ENCODE measurements around the gene MED13. TPM values are rescaled to one million over a fixed set of nuclear protein-coding genes. Genes with fewer than 3 reads are reported as not detected.
A peak's percentile ranks its signal among the peaks of the same experiment; 100 is the strongest.
"Not testable (repeated sequence)": the region's sequence is repeated elsewhere in the genome, so short reads cannot be mapped to it uniquely, and the experiment has no call there.

Gene MED13
- polyA plus RNA-seq, 12 donors, result 23.6 to 37.3 (median 32.4) TPM; not detected in 1

DNA sequence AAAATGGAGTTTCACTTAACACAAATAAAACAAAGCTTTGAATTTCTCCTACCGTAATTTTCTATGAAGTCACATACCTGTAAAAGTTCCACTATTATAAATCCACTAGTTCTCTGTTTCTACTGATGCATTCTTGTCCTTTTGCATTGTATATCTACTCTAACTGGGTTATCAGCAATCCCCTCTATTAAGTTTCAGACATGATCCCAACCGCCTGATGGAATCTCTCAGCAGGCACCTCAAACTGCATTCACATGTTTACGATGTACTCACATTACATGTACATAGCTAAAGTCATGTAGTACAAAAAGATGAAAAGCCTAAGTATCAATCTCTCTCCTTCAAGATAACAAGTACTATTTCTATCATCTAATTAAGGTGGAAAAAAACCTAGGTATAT, 64.9 kb downstream of the MED13 start:
- DNase-seq, result no peak

DNA sequence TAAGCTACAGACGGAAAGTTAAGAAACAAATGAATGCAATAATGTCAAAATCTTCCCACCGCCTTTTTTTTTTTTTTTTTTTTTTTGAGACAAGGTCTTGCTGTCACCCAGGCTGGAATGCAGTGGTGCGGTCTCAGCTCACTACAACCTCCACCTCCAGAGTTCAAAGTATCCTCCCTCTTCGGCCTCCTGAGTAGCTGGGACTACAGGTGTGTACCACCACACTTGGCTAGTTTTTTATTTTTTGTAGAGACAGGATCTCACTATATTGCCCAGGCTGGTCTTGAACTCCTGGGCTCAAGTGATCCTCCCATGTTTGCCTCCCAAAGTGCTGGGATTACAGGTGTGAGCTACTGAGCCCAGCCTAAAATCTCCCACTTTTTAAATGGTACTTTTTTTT, 66.5 kb downstream of the MED13 start:
- DNase-seq, result not testable (repeated sequence)

DNA sequence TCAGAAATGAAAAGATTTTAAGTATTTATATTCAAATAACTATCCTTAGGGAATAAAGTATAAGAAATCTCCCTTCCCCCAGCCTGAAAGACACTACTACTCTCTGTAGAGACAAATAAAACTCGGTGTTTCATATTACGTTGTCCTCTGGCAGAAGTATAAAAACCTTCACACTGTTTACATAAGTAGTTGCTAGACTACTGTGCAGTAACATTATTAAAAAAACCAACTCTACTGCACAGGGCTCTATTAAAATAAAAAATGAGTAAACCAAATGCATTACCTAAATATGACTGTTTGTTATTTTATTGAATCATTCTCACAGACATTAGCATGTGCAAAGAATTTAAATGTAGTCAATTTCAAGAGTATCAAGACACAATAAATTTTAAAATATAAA, 67.4 kb downstream of the MED13 start:
- peak; percentile 11 for DNase-seq

DNA sequence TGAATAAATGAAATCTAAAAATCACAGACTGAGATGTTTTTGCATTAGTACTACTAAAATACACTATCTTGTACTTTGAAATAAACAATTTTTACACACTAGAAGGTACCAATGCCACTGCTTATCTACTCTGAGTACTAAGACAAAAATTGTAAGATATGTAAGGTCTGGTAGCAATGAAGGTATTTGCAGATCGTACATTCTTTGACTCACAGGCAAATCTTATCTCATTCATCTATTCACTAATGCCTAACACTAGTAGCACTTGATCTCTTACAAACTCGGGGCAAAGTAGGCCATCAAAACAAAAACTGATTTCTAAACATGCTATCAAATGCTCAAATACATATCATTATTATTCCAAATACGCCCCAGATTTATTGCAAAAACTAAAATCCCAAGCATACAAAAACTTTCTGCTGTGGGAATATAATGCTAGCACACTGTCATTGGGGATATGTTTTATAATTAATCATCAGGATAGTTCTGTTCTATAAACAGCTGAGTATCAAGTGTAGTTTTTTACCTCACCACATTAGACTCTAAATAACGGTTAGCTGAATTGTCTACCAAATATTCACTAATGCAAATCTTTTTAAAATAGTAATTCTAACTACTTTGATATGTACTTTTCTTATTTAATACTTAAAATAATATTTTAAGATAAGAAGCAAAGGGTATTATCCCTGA, 68.0 kb downstream of the MED13 start:
- DNase-seq, result no peak

DNA sequence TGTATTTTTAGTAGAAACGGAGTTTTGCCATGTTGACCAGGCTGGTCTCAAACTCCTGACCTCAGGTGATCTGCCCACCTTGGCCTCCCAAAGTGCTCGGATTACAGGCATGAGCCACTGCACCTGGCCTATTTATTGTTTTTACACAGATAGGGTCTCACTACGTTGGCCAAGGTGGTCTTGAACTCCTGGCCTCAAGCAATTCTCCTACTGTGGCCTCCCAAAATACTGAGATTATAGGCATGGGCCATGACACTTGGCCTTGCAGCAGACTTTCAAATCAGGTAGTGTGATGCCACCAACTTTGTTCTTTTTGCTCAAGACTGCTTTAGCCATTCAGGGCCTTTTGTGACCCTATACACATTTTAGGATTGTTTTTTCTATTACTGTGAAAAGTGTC, 75.6 kb downstream of the MED13 start:
- no peak for DNase-seq

DNA sequence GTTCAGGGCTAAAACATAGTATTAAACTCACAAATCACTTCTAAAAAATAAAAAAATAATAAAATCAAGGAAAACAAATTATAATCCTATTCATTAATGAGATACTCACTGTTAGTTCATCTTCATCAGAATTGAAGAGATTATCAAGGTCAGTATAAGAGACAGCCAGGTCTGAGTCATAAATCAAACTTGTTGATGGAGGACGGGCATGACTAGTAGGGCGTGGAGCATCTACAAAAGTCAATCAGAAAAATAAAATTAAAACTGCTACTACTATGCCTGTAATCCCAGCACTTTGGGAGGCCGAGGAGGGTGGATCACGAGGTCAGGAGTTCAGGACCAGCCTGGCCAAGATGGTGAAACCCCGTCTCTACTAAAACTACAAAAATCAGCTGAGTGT, 78.2 kb downstream of the MED13 start:
- DNase-seq, result no peak

DNA sequence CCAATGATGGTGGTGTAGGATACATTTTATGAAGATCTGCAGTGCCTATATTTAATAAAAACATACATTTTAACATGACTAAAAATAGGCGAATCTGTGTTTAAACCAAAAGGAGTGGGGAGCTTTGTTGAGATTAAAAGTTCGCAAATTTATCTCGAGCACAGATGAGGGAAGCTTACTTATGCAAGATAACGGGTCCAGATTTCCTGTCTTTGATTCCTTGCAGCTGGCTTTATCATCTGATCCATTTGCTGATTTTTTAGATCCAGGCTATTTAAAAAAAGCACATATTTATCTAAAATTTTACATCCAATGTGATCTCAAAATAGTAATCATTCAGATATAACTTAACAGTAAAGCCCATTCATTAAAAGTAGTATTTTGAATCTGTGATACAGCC, 80.3 kb downstream of the MED13 start:
- DNase-seq, result no peak

DNA sequence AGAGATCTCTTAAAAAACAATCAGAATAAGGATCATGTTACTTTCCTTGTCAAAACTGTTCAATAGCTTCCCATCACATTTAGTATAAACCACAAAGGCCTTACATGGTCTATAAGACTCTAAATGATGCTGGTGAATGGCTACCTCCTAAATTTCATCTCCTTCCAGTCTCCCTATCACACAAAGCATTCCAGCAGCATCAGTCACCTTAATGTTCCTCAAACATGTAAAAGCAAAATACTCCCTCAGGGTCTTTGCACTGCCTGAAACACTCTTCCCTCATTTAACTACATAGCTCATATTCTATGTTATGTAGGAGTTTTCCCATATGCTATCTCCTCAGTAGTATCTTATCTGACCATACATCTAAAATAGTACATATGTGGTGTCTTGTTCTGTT, 83.8 kb downstream of the MED13 start:
- no peak for DNase-seq

DNA sequence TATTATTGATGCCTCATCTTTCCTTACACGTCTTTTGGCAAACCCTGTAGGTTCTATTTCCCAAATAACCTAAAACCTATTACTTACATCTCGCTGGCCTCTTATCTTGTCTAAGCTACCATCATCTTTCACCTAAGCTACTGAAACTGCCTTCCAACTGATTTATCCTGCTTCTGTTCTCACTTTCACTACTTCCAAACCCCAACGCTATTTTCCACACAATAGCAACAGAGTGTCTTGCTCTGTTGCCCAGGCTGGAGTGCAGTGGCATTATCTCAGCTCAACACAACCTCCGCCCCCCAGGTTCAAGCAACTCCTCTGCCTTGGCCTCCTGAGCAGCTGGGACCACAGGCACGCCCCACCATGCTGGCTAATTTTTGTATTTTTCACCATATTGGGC, 84.5 kb downstream of the MED13 start:
- DNase-seq, result no peak

DNA sequence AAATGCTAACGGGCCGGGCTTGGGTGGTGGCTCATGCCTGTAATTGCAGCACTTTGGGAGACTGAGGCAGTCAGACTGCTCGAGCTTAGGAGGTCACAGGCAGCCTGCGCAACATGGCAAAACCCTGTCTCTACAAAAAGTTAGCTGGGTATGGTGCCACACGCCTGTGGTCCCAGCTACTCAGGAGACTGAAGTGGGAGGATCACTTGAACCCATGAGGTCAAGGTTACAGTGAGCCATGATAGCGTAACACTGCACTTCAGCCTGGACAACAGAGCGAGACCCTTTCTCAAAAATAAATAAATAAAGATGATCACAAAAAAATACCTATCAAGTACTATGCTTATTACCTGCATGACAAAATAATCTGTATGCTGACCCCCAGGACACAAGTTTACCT, 91.0 kb downstream of the MED13 start:
- DNase-seq, result no peak

DNA sequence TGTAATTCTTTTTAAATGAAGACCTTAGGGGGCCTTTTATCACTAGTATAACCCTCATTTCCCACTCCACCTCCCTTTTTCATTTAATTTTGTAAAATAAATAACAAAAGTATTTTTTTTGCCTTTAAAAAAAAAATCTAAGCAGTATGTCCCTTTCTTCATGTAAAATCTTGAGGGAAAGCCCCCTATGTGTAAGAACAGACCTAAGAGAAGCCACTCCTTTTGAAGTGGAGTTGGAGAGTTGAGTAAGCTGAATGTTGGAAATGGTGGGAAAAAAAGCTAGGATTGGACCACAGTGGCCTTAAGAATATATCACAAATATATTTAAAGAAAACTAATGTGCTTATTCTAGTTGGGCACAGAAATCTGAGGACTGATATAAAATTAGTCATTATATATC, 92.8 kb downstream of the MED13 start:
- no peak for DNase-seq

DNA sequence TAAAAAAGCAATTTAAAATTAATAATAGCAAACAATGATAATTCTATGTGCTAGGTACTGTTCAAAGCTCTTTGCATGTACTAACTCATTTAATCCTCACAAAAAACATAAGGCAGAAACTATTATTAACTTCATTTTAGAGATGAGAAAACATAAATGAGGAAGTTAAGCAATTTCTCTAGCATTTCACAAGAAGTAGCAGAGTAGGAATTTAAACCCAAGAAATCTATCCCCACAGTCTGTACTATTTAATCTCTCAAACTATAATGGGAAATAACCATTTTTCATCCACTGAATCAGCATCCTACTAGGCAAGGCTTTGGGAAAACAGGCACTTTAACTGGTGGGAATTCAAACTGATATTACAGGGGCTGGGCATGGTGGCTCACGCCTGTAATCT, 95.0 kb downstream of the MED13 start:
- no peak for DNase-seq

DNA sequence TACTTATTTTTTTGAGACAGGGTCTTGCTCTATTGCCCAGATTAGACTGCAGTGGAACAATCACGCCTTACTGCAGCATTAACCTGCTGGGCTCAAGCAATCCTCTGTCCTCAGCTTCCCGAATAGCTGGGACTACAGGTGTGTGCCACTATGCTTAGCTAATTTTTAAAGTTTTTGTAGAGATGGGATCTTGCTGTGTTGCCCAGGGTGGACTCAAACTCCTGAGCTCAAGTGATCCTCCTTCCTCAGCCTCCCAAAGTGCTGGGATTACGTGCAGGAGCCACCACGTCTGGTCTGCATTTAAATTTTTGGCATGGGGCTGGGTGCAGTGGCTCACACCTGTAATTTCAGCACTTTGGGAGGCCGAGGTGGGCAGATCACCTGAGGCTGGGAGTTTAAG, 96.3 kb downstream of the MED13 start:
- DNase-seq, result no peak

DNA sequence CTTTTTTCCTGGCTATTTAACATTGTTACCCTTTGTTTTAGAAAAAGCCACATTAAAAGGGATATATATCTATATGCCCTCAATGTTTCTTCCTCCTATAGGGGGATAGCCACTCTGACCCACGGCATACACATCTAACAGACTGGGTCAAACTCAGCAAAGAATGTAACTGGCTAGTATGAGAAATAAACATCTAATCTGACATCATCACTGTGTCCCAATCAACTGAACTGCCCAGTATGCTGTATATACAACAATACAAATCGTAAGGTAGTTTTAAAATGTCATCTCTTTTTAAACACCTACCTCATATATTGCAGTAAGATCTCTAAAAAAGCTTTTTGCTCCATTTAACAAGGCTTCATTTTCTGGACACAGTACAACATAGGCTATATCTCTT, 97.3 kb downstream of the MED13 start:
- DNase-seq, result no peak

DNA sequence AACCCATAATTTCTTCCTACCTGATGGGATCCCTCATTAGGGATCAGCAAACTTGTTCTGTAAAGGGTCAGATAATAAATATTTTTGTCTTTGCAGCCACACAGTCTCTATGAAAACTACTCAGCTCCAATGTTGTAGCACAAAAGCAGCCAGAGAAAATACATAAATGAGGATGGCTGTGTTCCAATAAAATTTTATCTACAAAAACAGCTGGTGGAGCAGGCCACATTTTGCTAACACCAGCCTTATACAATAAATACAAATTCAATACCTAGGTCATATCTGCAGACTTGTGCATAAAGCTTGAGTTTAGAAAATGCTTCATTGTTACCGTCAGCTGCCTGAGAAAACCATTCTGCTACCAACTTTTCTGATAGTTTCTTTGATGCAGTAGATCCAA, 98.9 kb downstream of the MED13 start:
- no peak for DNase-seq

DNA sequence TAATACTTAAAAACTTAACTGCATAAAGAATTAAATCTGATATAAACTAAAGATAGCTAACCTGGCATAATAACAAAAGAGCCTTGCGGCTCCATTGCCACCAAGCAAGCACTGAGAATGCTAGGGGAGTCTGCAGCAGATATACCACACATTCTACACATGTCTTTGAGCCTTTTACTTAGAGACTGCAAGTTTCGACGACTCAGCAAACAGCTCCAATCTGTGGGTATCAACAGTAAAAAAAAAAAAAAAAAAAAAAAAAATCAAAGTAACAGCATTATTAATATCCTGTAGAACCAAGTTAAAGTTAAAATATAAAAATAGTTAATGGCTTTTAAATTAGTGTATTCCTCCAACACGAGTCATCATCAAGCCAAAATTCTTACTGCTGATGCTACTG, 109.5 kb downstream of the MED13 start:
- DNase-seq, result no peak

DNA sequence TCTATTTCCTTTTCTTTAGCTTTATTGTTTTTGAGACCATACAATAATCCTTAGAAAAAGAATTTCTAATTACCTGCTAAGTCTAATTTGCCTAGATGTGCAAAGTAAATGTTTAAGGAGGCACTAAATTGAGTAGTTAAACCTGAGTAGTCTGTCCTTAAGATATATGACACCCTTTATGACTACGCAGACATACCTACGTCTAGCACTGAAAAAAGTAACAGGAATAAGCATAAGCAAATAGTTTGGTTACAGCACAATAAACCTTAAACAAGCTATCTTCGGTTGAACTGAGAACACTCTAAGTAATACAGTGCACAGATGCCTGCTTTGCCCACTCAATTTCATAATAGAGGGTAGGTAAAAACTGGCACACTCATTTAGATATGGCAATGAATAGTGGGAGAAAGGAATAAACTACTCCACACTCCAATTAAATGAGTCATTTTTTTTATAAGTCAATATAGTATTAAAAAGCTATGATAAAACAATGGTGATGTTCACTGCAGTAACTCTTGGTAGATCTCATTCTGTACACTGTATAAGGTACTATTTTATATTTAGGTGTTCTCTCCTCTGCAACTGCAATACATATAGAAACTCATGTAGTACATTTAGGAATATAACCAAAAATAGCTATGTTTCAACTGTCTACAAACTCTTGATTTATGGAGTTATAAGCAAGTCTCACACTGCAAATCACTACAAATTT, 117.6 kb downstream of the MED13 start:
- no peak for DNase-seq

DNA sequence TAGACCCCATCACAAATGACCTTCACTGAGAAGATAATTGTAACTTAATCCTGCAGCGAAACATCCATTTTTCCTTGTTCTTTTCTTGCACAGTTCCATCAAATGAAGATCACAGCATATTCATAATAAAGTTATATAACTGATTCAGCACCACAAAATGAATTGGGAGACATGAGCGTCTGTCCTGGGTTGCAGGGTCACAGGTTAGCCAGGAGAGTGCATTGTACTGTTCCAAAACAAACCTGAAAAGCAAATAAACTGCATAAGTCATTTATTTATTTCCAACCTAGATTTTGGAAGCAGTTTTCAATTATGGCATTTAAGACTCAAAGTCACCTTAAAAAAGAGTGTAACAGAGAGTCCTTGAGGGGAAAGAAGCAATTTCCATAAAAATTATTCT, 118.7 kb downstream of the MED13 start:
- no peak for DNase-seq

DNA sequence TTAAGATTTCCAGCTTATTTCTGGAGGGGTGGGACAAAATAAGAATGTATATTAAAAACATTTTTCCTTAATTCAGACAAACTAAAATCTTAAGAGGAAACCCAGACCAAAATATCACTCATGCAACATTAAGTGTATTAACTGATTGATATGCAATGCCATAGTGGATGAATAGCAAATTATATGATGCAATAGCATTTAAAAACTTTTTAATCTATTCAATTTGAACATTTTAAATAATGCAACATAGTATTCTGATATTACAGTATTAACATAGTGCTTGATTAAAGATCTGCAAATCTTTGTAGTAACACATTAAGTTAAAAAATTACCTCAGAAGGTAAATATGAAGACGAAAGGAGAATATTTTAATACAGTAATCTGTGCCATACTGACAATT, 122.0 kb downstream of the MED13 start:
- DNase-seq, result no peak

DNA sequence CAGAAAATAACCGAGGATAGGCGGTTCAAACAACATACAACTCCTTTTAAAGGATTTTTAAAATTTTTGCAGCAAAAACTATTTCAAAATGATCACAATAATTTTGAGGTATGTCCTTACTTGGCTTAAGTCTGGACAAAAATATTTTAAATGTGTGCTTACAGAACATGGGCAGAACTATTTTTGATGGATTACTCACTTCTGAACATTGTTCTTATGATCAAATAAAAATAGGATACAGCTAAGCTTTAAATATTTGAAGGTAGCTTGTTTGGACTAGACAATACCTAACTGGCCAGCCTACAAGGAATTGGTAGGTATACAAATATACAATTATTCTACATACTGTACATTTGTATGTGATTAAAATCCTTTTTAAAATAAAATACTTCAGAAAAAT, 123.0 kb downstream of the MED13 start:
- DNase-seq, result no peak

DNA sequence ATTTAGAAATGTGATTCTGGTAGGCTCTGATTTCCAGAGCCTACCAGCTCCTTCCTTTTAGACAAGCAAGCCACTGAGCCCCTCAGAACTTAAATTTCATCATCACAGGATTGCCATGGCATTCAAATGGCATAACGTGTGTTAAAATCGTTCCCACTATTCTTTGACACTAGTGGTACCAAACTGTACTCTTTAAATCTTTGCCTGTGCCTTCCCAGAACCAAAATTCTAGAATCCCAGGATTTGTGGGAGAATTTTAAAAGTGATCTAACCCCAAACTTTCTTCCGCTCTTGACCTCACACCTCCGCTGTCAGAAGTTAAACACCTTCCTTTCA, 137.0 kb downstream of the MED13 start:
- no peak for DNase-seq

DNA sequence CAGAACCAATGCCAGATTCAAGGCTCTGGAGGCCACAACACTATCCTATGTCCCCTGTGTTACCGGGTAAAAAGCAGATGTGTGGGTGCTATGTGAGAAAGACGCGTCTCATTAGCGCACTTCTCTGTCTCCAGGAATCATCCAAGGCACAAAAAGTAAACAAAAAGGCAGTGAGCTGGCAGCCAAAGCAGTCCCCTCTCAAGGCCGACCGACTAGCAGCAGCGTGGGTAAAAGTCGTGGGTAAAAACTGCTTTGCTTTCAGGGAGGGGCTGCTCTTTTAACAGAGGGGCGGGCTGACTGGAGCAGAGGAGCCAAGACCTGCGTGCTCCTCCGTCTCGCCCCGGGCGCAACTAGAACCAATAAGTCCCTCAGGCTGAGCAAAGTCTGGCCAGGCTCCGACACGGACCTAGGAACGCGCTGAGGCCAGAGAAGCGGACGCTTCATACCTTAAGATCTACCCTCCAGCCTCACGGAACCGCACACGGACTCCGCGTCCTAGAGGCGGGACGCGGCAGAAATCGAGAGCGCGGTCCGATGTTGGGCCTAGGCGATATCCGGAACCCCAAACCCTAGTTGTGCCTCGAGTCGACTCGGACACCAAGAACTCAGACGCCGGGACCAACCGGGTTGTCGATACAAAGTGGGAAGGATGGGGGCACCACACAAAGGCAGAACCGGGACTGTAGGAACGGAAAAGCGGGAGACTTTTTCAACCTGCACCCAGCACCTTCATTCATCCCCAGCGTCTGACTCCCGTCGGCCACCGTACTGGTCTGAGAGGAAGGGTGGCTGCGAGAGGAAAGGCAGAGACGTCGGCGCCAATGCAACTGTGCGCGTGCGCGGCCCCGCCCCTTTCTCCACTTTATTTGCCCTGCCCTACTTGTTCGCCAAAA, 137.6 kb downstream of the MED13 start, which contains the start of gene INTS2:
INTS2 (minus strand) TSS at position 775 of the 893 bp plus-strand sequence. CDS start 1,338 bp downstream, outside the sequence.
- peak; percentile 96 for DNase-seq

DNA sequence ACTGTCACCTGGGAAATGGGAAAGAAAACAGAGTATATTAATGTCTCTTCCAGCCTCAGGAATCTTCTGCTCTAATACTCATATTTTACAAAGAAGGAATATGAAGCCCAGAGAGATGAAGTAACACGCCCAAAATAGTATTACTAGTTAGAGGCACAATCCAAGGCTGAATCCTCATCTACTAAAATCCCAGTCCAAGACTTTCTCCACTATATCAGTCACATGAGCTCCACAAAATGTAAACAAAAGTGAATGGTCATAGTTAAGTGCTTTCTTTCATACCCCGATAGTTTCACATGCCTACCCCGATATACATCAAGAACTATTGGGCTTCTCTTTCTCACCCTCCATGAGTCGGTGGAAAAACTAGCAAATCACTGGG, 138.3 kb downstream of the MED13 start:
- no peak for DNase-seq

Measured in muscle of arm (tissue), 12 donors.